Activated T-cell treated with anti-CD3 and anti-CD28 coated beads, Interleukin-2, amount 50 U/mL, for 24 hours (primary cell): ENCODE data around the gene MAP3K7.
A peak's percentile ranks its signal among the peaks of the same experiment; 100 is the strongest.

ENCODE experiments used
- DNase-seq: peaks from one replicate; pipeline ENCODE4 v3.0.0-alpha.2; 2020
- H3K27ac Mint-ChIP-seq: 2 replicates; pipeline ENCODE4 v1.8.0; 2020; ENCODE audit warnings: mild to moderate bottlenecking, mixed read lengths
- H3K27me3 Mint-ChIP-seq: 2 replicates; pipeline ENCODE4 v1.8.0; 2020; ENCODE audit warnings: mixed read lengths
- H3K36me3 Mint-ChIP-seq: 2 replicates; pipeline ENCODE4 v1.8.0; 2020; ENCODE audit warnings: low read depth, mixed read lengths
- H3K4me1 Mint-ChIP-seq: 2 replicates; pipeline ENCODE4 v1.8.0; 2020; ENCODE audit warnings: low read depth, mixed read lengths
- H3K4me3 Mint-ChIP-seq: 2 replicates; pipeline ENCODE4 v1.8.0; 2020; ENCODE audit warnings: mild to moderate bottlenecking, moderate library complexity, mixed read lengths
- H3K9me3 Mint-ChIP-seq: 2 replicates; pipeline ENCODE4 v1.8.0; 2020; ENCODE audit warnings: mixed read lengths

The MAP3K7 gene

GRCh38 chr6:90586836-90587638 lies at the start of gene MAP3K7:
MAP3K7 (minus strand) TSS chr6:90587072; CDS start chr6:90586883, 189 bp downstream.
- Mint-ChIP-seq H3K4me1 (peaks cover 50% of the 10 kb centered on the region), H3K4me3 (peak within 1 kb of the TSS; percentile 98), H3K27ac (peak within 1 kb of the TSS; percentile 99), H3K36me3 (peaks cover 35% of the 10 kb centered on the region), H3K9me3 (no peaks in the 10 kb centered on the region), H3K27me3 (peaks cover 15% of the 10 kb centered on the region)
- DNase-seq, result peak; percentile 97

DNA sequence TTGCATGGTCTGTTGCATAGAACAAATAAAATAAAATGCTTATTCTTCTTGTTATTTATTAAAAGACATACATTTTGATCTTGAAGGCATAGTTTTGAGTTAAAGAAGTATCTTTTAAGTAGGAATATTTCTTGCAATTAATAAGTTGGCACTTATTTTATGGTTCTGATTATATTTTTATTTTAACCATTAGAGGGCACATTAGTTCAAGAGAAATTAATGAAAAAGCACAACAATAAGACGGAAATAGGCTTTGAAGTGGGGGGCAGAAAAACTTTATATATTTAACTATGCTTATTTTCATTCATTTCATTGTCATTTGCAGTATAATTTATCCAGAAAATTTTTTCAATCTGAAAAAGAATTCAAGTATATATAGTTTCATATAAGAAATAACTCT lies 44.2 kb upstream of the MAP3K7 start:
- no peak overlapping the region for H3K27ac Mint-ChIP-seq
- H3K36me3 Mint-ChIP-seq, result no peaks in the 10 kb centered on the region
- H3K4me3 Mint-ChIP-seq, result no peak overlapping the region
- H3K4me1 Mint-ChIP-seq, result no peaks in the 10 kb centered on the region
- H3K9me3 Mint-ChIP-seq, result peaks cover 5% of the 10 kb centered on the region
- H3K27me3 Mint-ChIP-seq, result peaks cover 21% of the 10 kb centered on the region
- no peak for DNase-seq

GRCh38 chr6:90621581-90621980 lies 34.7 kb upstream of the MAP3K7 start:
- no peak for DNase-seq
- H3K36me3 Mint-ChIP-seq, result no peaks in the 10 kb centered on the region
- no peak overlapping the region for H3K27ac Mint-ChIP-seq
- H3K4me3 Mint-ChIP-seq, result no peak overlapping the region
- H3K27me3 Mint-ChIP-seq, result peaks cover 61% of the 10 kb centered on the region
- no peaks in the 10 kb centered on the region for H3K4me1 Mint-ChIP-seq
- H3K9me3 Mint-ChIP-seq, result peaks cover 2% of the 10 kb centered on the region

- no peak for DNase-seq
- no peak overlapping the region for H3K4me3 Mint-ChIP-seq
- no peaks in the 10 kb centered on the region for H3K4me1 Mint-ChIP-seq
- no peaks in the 10 kb centered on the region for H3K36me3 Mint-ChIP-seq
- H3K9me3 Mint-ChIP-seq, result peaks cover 1% of the 10 kb centered on the region
- peaks cover 58% of the 10 kb centered on the region for H3K27me3 Mint-ChIP-seq
- H3K27ac Mint-ChIP-seq, result no peak overlapping the region
Measured at GRCh38 chr6:90619221-90619620, 32.3 kb upstream of the MAP3K7 start.

GRCh38 chr6:90612313-90612680 lies 25.4 kb upstream of the MAP3K7 start:
- Mint-ChIP-seq H3K9me3 (no peaks in the 10 kb centered on the region), H3K36me3 (no peaks in the 10 kb centered on the region), H3K4me3 (no peak overlapping the region), H3K27me3 (peaks cover 71% of the 10 kb centered on the region), H3K27ac (no peak overlapping the region), H3K4me1 (peaks cover 12% of the 10 kb centered on the region)
- DNase-seq, result no peak

DNA sequence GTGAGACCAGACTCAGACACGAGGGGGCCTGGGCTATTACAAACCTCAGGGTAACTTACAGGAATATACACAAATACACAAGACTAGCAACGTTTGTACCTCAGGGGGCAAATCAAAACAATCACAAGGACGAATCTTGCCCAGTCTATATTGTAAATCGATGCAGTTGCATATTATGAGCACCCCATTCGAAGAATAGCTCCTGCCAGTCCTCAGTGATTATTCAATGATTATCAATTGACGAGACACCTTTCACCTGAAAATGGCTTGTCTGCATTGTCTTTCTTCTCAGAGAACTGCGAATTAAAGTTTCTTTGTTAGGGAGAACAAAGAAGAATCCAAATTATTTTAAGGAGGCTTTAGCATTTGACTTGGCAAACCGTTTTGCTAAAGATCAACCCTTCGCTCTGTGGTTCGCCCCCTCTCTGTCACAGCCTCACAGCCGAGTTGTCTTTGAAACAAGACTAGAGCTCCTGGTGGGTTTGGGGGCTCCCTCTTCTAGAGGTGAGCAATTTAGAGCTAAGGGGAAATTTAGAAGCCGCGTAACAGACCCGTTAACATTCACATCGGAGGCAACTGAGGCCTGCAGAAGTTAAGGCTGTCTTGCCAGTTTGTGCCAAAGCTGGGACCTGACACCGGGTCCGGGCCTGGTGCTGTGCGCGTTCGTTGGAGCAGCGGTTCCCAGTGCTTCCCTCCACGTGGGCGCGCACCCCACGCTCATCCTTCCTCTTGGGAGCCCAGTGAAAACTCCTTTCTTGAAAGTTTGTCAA lies 24.9 kb upstream of the MAP3K7 start:
- Mint-ChIP-seq H3K4me1 (peaks cover 12% of the 10 kb centered on the region), H3K4me3 (peak overlapping the region; percentile 73), H3K27me3 (peaks cover 67% of the 10 kb centered on the region), H3K9me3 (no peaks in the 10 kb centered on the region), H3K36me3 (no peaks in the 10 kb centered on the region), H3K27ac (peak overlapping the region; percentile 71)
- DNase-seq, result no peak

GRCh38 chr6:90610751-90611542 lies 24.1 kb upstream of the MAP3K7 start:
- Mint-ChIP-seq H3K27ac (peak overlapping the region; percentile 71), H3K4me1 (peaks cover 12% of the 10 kb centered on the region), H3K4me3 (peak overlapping the region; percentile 73), H3K36me3 (no peaks in the 10 kb centered on the region), H3K9me3 (no peaks in the 10 kb centered on the region), H3K27me3 (peaks cover 65% of the 10 kb centered on the region)
- DNase-seq, result peak; percentile 66

DNA sequence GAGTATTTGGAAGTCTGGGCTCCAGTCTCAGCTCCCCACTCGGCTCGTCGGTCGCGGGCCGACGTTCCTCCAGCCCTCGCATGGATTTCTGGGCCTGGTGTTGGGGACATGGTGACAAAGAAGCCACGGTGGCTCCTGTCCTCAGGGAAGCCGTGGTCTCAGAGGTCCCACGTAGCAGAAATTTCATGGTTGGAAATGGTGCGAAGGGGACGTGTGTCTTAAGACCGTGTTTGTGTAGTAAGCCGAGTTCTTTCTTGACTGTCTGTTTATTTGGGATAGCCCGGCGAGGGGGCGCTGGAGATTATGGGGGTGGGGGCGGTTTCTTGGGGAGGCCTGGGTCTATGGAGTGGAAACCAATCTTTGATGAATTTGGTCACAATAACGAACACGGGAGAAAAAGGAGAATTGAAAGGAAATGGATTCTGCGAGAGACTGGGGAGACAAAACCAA lies 23.5 kb upstream of the MAP3K7 start:
- peak overlapping the region; percentile 73 for H3K4me3 Mint-ChIP-seq
- H3K27ac Mint-ChIP-seq, result no peak overlapping the region
- H3K4me1 Mint-ChIP-seq, result peaks cover 12% of the 10 kb centered on the region
- DNase-seq, result no peak
- no peaks in the 10 kb centered on the region for H3K36me3 Mint-ChIP-seq
- H3K9me3 Mint-ChIP-seq, result no peaks in the 10 kb centered on the region
- peaks cover 63% of the 10 kb centered on the region for H3K27me3 Mint-ChIP-seq

DNA sequence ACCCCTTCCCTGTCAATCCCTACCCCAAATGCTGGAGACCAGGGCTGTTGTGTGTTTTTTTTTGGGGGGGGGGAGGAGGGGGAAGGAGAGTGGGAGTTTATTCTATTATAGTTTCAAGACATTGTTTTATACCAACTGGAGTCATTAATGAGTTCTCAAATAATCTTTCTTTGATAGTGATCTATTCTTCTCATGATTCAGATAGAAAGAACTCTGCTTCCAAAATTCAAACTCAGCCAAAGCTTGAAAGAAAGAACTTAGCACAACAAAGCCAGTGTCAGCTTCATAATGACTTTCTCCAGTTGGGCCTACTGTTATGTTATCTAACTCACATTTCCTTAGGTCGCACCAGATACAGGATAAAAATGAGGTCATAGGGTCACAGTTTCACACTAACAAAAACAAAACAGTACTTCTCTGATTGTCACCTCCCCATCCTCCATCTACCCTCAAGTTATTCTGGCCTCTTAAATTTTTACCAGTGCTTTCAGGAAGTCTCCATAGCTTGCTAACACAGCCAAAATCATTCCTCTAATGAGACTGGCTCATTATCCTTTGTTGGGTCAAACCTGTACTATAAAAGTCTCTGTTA lies 19.0 kb upstream of the MAP3K7 start:
- H3K27ac Mint-ChIP-seq, result no peak overlapping the region
- no peaks in the 10 kb centered on the region for H3K9me3 Mint-ChIP-seq
- no peaks in the 10 kb centered on the region for H3K36me3 Mint-ChIP-seq
- DNase-seq, result no peak
- no peak overlapping the region for H3K4me3 Mint-ChIP-seq
- H3K4me1 Mint-ChIP-seq, result peaks cover 7% of the 10 kb centered on the region
- H3K27me3 Mint-ChIP-seq, result peaks cover 59% of the 10 kb centered on the region

DNA sequence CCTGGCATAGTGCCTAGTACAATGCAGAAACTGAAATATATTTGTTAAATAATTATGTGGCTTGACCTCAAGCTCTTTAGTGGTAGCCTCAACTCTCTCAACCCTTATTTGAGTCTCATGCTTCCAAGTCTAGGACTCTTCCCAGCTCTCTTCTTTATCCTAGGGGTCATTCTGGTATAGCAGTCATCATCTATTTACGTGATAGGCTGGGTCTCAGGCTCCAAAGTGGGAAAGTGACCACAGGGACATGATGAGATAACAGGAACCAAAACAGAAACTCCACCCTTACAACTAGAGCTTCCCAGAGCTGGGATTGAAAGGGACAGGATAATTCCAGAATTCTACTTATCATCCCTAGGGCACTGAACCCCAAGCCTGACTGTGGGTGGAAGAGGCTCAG lies 17.7 kb upstream of the MAP3K7 start:
- Mint-ChIP-seq H3K27me3 (peaks cover 46% of the 10 kb centered on the region), H3K27ac (no peak overlapping the region)

GRCh38 chr6:90599151-90599550 lies 12.3 kb upstream of the MAP3K7 start:
- peaks cover 48% of the 10 kb centered on the region for H3K27me3 Mint-ChIP-seq
- H3K27ac Mint-ChIP-seq, result no peak overlapping the region
- H3K4me3 Mint-ChIP-seq, result no peak overlapping the region
- no peaks in the 10 kb centered on the region for H3K36me3 Mint-ChIP-seq
- H3K9me3 Mint-ChIP-seq, result no peaks in the 10 kb centered on the region
- peaks cover 4% of the 10 kb centered on the region for H3K4me1 Mint-ChIP-seq
- no peak for DNase-seq

More for the DNA sequence above, 17.7 kb upstream of the MAP3K7 start:
- no peaks in the 10 kb centered on the region for H3K36me3 Mint-ChIP-seq
- DNase-seq, result no peak
- no peaks in the 10 kb centered on the region for H3K9me3 Mint-ChIP-seq
- no peaks in the 10 kb centered on the region for H3K4me1 Mint-ChIP-seq
- H3K4me3 Mint-ChIP-seq, result no peak overlapping the region

DNA sequence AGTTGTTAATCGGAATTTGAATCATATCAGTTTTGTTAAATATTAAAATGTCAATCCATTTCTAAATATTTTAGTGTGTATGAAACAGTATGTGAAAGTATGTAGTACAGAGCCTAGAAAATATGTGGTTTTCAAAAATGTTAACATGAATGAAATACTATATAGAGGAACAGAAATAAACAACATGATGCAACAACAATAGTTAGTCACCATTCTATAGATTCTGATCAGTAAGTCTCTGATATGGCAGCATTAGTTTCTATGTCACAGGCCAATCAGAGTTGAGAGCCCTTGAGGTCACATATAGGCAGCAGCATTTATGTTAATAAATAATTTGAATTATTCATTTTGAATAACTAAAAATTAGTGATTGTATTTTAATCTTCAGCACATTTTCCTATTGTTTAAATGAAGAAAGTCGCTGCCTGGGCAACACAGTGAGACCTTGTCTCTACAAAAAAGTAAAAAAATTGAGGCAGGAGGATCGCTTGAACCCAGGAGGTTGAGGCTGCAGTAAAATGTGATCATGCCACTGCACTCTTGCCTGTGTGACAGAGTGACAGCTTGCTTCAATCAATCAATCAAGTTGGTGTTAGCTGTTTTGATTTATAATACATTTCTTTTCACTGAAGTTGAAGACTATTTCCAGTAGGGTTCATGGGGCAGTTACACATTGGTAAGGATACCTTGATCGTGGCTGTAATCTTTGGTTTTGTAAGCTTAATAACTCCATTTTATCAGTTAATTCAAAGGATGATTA lies 11.5 kb upstream of the MAP3K7 start:
- Mint-ChIP-seq H3K36me3 (no peaks in the 10 kb centered on the region), H3K4me3 (no peak overlapping the region), H3K9me3 (no peaks in the 10 kb centered on the region), H3K4me1 (peaks cover 4% of the 10 kb centered on the region), H3K27ac (no peak overlapping the region), H3K27me3 (peaks cover 49% of the 10 kb centered on the region)
- DNase-seq, result no peak

GRCh38 chr6:90596967-90597539 lies 10.2 kb upstream of the MAP3K7 start:
- DNase-seq, result no peak
- peaks cover 4% of the 10 kb centered on the region for H3K4me1 Mint-ChIP-seq
- peaks cover 48% of the 10 kb centered on the region for H3K27me3 Mint-ChIP-seq
- H3K4me3 Mint-ChIP-seq, result no peak overlapping the region
- no peaks in the 10 kb centered on the region for H3K9me3 Mint-ChIP-seq
- H3K36me3 Mint-ChIP-seq, result no peaks in the 10 kb centered on the region
- no peak overlapping the region for H3K27ac Mint-ChIP-seq
